DMS114 treated with DMSO at 0.1 percent for 48 hours (cell line): ENCODE results near the gene KLHL8.

Experiments
- DNase-seq: peaks from one replicate; lab custom pipeline; 2025; ENCODE audit not compliant: unreplicated experiment; lab: John Stamatoyannopoulos, UW

KLHL8 gene

DNA sequence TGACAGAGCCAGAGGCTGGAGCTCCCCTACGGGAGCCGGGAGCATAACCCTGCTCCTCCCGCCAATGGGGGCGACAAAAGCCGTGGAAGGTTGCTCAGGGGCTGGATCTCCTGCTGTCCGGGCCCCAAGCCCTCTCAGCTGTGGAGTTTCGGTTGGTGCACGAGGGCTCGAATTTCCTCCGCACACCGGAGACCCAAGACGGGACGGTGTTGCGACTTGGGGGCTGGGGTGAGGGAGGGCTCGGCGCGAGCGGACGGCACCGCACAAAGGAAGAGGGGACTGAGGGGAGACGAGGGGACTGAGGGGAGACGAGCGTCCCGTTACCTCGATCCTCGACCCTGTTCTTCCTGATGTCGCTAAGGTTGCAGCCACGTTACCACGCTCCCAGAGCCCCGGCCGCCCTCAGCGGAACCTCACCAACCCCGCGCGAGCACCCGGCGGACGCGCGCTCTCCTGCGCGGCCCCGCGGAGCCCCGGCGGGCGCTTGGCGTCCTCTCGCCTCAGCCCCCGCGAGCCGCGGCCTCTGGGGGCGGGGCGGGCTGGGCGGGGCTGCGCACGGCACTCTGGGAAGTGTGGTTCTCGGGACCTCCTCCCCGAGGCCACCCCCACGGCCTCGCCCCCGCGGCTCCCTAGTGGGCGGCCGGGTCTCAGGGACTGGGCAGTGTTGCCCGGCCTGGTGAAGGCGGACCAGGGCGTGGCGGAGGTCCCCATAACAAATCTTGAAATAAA, at the start of gene KLHL8:
Gene KLHL8 (minus strand): TSS at position 525 of the 729 bp plus-strand sequence. CDS start 25,079 bp downstream, outside the sequence.
- peak; percentile 54 for DNase-seq

DNA sequence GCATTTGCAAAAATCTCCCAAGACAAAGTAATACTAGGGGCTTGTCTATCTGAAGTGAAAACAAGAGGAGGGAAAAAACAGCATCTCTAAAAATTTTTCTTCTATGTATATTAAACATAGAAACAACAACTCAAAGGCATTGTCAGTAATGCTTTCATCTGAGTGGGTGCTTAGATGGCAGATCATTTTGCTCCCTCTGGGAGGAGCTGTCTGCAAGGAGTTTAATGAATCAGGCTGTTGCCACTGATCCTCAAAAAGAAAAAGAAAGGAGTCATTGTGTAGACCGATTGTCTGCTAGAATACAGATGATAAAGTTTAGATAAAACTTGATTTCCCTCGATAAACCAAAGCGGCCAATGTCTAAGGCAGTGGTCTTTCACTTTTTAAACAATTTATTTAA, 49.7 kb upstream of the KLHL8 start:
- DNase-seq, result peak; percentile 1

DNA sequence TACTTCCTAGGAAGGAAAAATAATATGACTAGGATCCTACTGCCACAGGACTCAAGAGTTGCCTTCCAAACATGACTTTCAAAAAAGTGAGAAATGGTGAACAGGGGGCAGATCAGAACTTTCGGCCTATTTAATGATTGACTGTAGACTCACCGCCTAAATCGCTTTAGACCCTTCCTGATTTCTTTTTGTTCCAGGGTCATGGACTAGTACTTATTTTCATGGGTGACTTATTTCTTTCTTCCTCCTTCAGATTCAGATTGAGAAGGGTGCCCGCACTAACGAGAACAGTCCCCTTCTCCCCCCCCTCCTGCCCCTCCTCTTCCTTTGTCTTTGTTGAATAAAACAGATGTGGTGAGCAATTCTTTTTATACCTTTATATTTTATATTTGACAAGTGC, 48.0 kb upstream of the KLHL8 start:
- DNase-seq, result no peak

DNA sequence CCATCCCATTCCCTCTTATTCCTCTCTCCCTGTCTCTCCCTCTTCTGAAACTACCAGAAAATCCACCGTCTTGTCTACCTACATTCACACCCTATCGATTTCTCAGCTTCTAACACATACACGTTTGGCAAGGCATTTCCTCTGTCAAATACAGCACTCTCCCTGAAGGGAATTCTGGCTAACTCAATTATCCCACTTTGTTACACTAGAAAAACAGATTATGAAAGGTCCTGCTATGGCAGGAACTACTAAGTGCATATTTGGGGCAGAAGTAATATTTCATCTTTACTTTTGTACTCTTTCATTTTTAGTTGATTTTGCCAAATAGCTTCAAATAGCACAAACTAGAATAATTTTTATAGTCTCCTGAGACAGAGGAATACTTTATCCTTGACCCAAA, 46.6 kb upstream of the KLHL8 start:
- no peak for DNase-seq

DNA sequence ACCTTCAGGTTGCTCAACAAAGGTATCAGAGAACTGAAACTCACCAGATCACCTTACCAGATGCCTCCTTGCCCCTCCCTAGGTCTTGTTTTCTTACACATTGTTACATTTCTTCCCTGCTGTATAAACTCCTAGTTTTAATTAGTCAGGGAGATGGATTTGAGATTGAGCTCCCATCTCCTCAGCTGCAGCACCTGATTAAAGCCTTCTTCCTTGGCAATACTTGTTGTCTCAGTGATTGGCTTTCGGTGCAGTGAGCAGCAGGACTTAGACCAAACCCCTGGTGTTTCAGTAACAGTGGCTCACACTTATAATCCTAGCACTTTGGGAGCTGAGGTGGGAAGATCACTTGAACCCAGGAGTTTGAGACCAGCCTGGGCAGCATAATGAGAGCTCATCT, 42.5 kb upstream of the KLHL8 start:
- no peak for DNase-seq

DNA sequence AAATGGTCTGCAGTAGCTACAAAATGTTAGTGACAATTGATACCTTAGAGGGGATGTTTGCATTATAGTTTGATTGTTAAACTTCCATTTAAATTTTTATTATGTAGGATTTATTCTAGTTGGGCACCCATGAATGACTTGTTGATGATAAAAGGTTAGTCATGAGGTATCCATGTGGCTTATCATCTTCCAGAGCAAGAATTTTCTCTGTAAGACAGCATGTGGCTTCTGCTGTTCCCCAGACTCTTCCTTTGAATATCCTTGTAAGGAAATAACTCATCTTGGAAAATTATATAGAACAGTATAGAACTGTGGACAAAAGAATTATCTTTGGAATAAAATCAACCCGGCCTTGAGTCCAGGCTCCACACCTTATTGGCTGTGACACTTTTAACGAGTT, 40.1 kb upstream of the KLHL8 start:
- DNase-seq, result no peak

DNA sequence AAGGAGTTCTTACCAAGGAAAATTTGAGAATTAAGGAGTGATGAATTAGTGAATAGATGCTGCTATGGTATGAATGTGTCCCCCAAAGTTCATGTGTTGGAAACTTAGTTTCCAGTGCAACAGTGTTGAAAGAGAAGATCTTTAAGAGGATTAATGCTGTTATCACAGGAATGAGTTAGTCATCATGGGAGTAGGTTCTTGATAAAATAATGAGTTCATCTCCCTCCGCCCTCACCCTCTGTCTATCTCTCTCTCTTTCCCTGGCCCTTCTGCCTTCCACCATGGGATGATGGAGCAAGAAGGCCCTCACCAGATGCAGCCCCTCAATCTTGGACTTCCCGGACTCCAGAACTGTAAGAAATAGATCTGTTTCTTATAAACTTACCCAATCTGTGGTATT, 38.3 kb upstream of the KLHL8 start:
- DNase-seq, result no peak

DNA sequence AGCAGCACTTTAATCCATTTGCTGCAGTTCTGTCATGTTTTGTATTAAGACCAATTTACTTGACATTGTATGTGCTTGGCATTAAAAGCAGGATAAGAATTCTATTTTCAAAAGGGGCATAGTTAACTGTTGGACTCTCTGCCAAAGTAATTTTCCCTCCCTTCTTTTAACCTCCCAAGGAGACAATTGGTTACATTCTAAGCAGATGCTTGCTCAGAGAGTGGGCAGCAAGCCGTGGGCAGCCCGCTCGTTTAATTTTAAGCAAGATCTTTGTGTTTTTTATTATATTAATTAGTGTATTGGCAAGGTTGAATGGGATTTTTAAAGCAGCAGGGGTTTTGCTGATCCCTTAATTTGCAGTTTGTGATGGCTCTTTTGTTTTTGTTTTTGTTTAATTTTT, 37.1 kb upstream of the KLHL8 start:
- DNase-seq, result no peak

DNA sequence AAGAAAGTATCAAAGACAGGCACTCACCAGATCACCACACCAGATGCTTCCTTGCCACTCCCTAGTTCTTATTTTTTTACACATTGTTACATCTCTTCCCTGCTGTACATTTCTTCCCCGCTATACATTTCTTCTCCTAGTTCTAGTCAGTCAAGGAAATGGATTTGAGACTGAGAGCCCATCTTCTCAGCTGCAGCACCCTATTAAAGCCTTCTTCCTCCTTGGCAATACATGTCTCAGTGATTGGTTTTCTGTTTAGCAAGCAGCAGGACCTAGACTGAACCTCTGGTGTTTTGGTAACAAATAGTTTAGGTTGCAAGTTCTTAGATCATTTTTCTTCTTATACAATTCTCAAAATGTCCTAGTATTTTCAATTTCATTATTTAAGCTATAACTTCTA, 35.3 kb upstream of the KLHL8 start:
- no peak for DNase-seq

DNA sequence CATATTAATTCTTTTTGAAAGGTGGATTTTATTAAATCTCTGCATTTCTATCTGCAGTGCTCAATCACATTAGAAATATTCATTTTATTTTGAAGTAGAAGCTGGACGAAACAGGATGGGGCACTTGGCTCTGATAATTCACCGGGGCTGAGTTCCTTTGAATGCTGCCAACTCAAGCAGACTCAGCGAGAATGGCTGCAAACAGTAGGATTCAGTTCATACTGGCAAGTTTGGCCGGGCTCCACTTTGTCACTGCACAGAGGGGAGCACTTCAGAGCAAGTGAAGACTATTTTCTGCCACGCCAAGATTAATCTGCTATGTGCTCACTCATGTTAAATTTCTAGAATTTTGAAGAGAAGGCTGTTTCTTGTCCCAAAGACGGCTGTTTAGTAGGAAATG, 30.7 kb upstream of the KLHL8 start:
- no peak for DNase-seq

DNA sequence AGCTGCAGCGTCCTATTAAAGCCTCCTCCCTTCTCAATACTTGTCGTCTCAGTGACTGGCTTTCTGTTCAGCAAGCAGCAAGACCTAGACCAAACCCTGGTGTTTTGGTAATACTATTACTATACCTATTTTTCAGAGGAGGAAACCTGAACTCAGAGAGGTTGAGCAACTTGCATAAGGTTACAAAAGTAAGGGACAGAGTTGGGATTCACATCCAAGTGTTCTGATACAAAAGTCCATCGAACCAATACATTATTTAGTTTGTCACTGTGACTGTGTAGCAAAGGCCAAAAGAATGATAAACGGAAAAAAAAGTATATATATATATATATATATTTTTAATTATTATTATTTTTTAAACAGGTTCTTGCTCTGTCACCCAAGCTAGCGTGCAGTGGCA, 29.9 kb upstream of the KLHL8 start:
- DNase-seq, result no peak

DNA sequence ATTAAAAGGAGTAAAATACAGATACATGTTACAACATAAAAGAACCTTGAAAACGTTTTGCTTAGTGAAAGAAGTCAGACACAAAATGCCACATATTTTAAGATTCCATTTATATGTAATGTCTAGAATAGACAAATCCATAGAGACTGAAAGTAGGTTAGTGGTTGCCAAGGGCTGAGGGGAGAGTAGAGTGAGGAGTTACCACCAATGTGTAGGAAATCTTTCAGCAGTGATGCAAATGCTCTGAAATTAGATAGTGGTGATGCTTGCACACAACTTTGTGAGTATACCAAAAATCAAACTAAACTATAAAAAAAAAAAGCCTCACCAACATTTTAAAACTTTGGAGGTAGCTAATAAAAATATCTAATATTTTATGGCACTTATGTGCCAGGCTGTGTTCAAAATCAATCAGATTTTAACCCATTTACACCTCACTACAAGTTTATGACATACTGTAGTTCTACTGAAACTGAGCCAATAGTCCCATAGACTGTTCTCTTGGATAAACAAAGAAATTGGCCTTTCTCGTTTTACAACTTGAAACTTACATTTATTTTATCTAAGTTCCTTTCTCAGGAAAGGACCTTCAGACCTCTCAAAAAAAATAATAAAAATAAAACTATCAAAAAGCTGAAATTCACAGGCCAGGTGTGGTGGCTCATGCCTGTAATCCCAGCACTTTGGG, 29.1 kb upstream of the KLHL8 start:
- no peak for DNase-seq

DNA sequence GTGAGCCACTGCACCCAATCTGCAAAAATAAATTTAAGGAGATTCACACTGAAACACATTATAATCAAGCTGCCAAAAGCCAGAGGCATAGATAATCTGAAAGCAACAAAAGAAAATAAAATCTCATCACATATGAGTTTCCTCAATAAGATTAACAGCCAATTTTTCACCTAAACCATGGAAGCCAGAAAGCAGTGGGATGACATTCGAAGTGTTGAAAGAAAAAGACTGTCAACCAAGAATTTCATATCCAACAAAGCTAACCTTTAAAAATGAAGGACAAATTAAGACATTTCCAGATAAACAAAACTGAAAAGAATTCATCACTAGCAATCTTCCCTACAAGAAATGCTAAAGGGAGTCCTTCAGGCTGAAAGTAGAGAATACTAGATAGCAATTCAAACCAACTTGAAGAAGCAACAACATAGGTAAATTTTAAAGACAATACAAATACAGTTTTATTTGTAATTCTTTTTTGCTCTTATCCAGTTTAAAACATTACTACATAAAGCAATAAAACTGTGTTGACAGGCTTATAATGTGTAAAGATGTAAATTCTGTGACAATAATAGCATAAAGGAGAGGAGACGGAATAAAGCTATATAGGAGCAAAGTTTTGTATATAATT, 23.1 kb upstream of the KLHL8 start:
- no peak for DNase-seq

DNA sequence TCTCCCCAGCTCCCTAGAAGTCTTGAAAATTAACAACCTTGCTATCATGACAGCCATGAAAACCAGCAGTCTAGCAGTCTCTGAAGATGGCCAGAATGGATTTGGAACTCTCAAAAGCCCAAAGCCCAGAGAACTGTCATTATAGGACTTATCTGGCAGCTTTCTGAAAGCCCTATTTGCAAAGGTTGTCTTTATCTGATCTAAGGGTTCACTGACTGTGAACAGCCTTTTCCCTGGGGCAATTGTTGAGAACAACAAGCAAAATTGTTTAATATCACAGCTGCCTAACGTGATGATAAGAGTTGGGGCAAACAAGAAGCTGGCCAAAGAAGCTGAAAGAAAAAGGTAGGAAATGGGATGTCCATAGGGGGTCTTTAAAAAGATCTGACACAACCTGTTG, 20.9 kb upstream of the KLHL8 start:
- no peak for DNase-seq

DNA sequence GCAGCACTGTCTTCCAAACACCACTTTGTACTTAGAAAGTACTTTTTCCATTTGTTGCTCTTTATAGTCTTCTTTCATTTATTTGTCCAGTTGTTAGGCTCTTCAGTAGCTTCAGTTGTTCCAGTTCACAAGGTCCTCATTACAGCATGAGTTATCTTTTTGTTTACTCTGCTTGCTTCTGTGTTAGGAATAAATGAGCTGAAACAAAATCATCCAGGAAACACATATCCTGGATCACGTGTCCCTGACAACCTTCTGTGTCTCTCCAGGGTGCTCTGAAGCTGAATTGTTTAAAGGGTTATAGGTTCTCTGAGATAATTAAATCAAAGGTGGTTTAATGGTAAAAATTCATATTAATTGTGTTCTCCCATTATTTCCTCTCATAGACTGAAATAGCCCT, 19.9 kb upstream of the KLHL8 start:
- DNase-seq, result no peak

DNA sequence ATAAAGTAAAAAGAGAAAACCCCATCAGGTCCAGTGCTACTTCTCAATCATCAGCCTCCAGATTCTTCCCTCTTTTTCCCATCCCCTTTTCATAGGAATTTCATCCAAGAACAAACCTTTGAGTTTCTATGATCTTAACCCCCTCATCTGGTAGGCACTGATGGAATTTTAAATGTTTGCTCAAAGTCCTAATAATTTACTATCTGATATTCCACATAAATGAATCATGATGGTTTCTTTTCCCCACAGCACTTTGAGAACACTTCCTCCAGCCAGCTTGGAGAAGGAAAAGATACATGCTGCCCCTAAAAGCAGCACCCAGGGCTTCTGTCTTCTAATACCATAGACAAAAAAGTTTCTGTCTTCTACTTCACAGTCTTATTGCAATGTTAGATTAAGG, 19.4 kb upstream of the KLHL8 start:
- no peak for DNase-seq

DNA sequence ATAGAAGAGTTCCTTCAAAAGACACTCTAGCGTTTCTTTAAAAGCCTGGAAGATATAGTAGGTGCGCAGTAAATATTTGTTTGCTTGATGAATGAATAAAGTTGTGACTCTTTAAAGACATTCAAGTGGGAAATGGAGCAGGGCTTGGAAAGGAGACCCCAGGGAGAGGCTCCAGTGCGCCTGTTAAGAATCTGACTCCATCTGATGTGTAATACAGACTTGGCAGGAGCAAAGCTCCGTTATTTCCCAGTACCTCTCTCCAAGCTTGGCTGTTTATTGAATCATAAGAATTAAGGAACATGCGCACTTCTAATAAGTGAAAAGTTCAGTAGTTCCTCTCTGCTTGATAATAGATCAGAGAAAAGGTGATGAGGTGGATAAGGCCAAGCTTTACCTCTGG, 18.8 kb upstream of the KLHL8 start:
- DNase-seq, result no peak

DNA sequence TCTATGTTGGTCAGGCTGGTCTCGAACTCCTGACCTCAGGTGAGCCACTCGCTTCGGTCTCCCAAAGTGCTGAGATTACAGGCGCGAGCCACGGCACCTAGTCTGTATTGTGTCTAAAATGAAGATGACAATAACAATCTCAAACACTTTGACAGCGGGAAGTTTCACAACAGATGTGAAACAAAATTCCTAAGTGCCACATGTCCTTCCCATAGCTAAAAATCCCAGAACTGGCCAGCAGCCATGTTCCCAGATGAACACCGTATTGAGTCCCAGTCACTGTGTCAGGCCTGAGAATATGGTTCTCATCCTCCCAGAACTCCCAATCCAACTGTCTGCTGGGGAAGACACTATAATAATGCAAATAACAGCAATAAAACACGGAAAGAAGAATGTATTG, 16.4 kb upstream of the KLHL8 start:
- no peak for DNase-seq

DNA sequence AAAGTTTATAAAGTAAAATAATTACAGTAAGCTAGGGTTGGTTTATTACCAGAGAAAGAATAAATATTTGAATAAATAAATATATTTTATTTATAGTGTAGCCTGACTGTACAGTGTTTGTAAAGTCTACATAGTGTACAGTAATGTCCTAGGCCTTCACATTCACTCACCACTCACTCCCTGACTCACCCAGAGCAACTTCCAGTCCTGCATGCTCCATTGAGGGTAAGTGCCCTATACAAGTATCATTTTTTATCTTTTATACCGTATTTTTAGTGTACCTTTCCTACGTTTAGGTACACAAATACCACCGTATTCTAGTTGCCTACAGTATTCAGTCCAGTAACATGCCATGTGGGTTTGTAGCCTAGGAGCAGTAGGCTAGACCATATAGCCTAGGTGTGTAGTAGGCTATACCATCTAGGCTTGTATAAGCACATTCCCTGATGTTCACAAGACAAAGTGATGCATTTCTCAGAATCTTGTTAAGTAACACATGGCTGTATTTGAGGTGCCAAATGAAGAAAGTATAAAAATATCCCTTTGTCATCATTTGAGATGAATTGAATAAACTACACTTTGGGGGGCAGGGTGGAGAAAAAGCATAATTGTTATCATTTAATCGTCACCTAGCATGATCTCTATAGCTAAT, 14.7 kb upstream of the KLHL8 start:
- DNase-seq, result no peak

DNA sequence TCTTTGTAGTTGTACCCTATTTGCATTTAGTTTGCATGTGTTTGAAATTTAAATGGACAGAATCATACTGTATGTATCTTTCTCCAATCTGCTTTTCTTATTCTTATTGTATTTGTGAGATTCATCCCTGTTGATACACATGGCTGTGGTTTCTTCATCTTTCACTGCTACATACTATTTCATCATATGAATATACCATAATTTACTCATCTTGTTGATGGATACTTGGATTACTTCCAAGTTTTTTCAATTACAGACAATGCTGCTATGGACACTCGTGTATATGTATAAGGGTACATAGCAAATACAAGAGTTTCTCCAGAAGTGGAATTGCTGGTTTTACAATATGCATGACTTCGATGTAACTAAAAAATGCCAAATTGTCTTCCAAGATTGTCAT, 11.8 kb upstream of the KLHL8 start:
- DNase-seq, result no peak

DNA sequence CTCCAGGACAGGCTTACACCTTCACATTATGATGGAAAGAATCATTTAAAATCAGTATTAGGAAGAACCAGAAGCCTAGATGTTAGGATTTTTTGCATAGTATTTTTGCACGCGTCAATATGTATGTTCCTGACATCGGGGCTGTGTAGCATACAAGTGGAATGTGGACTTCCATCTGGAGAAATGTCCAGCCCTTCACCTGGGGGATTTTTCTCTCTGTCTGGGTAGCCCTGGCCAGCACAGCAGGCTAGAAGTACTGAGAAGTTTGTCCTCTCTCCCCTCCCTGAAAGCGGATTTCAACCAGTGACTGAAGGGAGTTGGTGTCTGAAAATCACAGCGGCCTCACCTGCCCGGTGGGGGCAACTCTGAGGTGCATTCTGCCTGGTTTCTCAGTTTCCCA, 10.4 kb upstream of the KLHL8 start:
- DNase-seq, result no peak

DNA sequence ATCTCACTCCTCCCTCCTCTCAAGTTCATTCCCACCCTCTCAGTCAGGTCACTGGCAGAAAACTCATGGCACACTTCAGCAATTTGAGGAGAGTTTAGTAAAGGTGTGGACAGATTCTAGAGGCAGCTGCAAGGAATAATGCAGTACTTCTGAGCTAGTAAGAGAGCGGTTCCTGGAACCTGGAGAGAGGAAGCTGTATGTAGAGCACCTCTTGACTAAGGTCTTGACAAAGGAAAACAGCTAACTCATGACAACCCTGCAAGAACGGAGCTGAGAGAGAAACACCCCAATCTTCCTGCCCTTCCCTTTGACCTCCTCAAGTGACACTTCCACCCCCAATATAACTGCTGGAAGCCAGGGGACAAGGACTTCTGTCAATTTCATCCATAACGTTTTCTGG, 9.6 kb upstream of the KLHL8 start:
- no peak for DNase-seq
